DMS153 treated with DMSO at 0.1 percent for 48 hours (cell line): ENCODE results near the gene GLDC.
"Not testable (repeated sequence)": the region's sequence is repeated elsewhere in the genome, so short reads cannot be mapped to it uniquely, and the experiment has no call there.

Experiments used
- DNase-seq: peaks from one replicate; lab custom pipeline; 2025; ENCODE audit not compliant: unreplicated experiment; lab: John Stamatoyannopoulos, UW

GLDC gene

GRCh38 chr9:6645355-6646292 lies at the start of gene GLDC:
Gene GLDC, minus strand, starts transcription at chr9:6645729. Its CDS starts 230 bp downstream, at chr9:6645499.
- no peak for DNase-seq

GRCh38 chr9:6692881-6693361 lies 47.4 kb upstream of the GLDC start:
- no peak for DNase-seq

DNA sequence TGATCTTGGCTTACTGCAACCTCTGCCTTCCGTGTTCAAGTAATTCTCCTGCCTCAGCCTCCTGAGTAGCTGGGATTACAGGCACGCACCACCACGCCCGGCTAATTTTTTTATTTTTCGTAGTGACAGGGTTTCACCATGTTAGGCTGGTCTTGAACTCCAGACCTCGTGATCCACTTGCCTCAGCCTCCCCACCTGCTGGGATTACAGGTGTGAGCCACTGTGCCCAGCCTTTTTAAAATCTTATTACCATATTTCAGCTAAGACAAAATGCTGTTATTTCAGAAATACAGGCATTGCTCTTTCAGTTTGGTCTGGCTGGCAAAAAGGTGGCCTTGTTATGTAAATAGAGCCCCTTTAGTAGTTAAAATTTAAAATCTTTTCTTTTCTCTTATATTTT lies 46.9 kb upstream of the GLDC start:
- no peak for DNase-seq

DNA sequence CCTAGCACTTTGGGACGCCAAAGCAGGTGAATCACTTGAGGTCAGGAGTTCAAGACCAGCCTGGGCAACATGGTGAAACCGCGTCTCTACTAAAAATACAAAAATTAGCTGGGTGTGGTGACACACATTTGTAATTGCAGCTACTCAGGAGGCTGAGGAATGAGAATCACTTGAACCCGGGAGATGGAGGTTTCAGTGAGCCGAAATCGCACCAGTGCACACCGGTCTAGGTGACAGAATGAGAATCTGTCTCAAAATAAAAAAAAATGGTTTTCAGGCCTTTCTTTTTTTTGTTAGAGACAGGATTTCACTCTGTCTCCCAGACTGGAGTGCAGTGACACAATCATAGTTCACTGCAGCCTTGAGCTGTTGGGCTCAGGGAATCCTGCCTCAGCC lies 45.1 kb upstream of the GLDC start:
- not testable (repeated sequence) for DNase-seq

DNA sequence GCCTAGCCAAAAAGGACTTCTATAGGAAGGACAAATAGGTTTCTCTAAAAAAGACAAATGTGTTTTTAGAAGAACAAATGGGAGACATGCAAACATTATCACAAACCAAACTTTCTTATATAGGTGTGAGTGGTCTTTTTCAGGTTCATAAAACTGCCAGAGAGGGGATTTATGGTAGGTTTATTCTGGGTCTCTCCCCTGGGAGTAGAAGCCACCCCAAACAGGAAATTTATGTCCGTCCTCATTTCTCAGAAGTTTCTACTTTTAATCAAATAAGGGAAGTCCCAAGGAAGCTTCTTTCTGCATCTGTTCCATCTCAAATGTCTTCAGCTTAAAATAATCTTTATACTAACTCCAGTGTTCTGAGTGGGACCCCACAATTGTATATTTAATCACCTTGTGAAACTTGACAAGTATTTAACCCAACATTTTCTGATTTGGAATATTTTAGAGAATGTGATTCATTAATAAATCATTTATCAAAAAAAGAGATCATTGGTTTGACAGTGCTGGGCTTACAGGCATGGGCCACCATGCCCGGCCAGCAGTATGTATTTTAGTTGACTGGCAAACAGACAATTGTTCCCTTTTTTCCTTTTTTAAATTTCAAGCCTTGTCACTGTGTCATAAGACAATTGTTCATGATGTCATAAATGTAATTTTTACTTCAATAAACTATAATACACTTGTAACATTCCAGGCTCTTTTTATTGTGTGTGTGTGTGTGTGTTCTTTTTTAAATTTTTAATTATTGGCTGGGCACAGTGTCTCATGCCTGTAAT lies 44.6 kb upstream of the GLDC start:
- no peak for DNase-seq

DNA sequence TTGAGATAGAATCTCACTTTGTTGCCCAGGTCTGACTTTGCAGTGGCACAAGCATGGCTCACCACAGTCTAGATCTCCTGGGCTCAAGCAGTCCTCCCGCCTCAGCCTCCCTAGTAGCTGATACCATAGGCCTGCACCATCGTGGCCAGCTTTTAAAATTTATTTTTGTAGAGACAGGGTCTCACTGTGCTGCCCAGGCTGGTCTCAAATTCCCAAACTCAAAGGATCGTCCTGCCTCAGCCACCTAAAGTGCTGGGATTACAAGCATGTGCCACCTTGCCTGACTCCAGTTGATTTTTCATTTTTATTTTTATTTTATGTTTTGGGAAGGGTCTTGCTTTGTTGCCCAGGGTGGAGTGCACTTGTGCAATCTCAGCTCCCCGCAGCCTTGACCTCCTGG lies 41.7 kb upstream of the GLDC start:
- DNase-seq = no peak

GRCh38 chr9:6686396-6686795 lies 40.9 kb upstream of the GLDC start:
- DNase-seq = no peak

DNA sequence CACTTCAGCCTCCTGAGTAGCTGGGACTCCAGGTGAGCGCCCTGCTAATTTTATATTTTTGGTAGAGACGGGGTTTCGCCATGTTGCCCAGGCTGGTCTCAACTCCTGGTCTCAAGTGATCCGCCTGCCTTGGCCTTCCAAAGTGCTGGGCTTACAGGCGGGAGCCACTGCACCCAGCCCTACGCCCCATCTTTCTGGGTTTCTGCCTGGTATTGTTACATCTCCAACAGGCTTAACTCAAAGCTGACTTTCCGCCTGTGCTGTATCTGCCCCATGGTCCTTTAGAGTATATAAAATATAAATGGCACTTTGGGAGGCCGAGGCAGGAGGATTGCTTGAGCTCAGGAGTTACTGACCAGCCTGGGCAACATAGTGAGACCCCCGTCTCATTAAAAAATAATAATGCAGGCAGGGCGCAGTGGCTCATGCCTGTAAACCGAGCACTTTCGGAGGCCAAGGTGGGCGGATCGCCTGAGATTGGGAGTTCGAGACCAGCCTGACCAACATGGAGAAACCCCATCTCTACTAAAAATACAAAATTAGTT lies 36.5 kb upstream of the GLDC start:
- DNase-seq = no peak

DNA sequence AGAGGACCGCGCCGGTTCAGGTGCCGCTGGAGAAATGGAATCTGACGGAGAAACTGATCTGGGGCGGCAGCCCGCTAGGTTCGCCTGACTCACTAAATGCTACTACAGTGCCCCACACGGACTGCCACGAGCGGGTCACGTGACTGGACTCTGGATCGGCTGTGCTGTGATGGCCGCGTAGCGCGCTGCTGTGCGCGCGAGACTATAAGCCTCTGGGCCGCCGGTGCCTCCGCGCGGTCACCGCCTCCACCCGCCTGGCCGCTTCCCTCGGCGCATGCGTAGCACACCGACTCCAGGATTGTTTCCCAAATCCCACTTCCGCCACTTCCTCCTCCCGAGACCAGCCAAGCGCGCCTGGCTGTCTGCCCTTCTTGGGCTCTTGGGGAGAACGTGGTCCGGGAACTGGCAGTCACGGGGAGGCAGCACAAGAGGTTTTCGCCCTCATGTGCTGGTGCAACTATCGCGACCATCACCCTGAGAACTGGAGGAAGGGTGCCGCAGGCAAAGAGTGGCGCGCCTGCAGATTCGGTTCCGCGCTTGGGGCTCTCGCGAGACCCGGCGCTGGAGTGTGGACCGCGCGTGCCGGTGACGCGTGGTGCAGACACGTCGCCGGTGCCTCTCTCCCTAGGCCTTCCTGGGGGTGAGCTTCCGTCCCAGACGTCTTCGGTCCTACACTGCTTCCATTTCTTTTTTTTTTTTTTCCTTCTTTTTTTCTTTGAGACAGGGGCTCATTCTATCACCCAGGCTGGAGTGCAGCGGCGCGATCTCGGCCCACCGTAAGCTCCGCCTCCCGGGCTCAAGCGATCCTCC lies 35.8 kb upstream of the GLDC start:
- peak; percentile 96 for DNase-seq

- no peak for DNase-seq
These were observed 35.2 kb upstream of the GLDC start for GRCh38 chr9:6680797-6681146.

DNA sequence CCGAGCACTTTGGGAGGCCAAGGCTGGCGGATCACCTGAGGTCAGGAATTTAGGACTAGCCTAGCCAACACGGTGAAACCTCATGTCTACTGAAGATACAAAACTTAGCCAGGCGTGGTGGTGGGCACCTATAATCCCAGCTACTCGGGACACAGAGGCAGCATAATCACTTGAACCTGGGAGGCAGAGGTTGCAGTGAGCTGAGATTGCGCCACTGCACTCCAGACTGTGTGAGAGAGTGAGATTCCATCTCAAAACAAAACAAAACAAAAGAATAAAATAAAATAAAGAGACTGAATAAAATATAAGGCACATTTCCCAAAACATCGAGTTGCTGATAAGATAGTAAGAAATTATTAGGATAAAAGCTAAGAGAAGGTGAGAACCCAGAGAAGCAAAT lies 32.3 kb upstream of the GLDC start:
- no peak for DNase-seq

DNA sequence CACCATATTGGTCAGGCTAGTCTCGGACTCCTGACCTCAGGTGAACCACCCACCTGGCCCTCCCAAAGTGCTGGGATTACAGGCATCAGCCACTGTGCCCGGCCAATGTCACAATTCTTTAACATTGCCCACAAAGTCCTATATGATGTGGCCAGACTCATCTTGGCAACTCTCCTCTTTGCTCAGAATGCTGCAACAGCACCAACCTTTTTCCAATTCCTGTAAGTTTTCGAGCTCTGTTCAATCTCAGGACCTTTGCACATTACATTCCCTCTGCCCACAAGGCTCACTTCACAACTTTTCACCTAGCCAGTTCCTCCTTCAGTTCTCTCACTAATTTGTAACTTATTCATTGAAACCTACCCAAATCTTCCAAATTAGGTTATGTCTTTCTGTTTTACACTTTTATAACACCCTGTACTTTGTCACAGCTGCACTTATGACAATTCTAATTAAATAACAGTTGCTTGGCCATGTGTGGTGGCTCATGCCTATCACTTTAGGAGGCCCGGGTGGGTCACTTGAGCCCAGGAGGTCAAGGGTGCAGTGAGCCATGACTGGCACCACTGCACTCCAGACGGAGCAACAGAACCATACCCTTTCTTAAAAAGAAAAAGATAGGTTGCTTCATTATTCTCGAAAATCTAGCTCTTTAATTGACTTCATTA lies 30.9 kb upstream of the GLDC start:
- DNase-seq = no peak

GRCh38 chr9:6675268-6675667 lies 29.7 kb upstream of the GLDC start:
- DNase-seq = no peak

DNA sequence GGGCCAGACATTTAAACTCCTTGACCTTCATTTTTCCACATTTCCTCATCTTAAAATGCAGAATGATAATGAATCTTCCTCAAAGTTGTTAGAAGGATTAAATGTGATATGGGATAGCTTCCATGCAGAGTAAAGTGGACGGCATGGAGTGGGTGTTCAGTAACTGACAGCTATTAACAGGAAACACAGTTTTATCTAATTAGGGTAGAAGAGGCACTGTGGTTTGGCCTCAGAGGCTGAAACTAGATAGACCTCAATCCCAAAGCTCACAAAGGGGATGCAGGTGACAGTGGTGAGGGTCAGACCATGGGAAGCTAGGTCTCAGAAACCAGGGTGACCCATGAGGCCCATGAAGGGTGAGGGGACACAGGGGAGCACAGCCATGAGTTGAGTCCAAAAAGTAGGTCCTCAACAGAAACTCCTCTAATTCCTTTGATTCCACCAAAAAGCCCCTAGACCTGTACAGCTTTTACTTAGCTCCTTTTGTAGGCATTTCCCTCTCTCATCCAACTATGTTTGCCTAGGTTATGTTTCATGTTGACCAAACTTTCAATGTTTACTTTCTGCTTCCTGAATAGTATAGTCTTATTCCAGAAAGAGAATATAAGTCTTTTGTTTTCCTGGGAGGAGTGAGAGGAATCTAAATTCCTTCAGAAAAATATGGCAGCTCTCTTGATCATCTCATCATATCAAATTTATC lies 27.9 kb upstream of the GLDC start:
- no peak for DNase-seq

- DNase-seq = no peak
These were observed 26.6 kb upstream of the GLDC start for GRCh38 chr9:6672118-6672517.

GRCh38 chr9:6671416-6671815 lies 25.9 kb upstream of the GLDC start:
- DNase-seq = no peak

- DNase-seq = no peak
These were observed 24.4 kb upstream of the GLDC start for GRCh38 chr9:6669881-6670280.

GRCh38 chr9:6667633-6668280 lies 22.2 kb upstream of the GLDC start:
- DNase-seq = peak; percentile 16

DNA sequence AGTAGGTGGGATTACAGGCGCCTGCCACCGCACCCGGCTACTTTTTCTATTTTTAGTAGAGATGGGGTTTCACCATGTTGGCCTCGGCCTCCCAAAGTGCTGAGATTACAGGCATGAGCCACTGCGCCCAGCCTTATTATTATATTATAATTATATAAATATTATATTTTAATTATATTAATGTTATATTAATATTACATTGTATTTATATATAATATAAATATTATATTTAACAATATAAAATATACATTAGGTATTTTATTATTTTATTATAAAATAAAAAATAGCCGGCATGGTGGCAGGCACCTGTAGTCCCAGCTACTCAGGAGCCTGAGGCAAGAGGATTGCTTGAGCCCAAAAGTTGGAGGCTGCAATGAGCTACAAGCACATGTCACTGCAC lies 21.6 kb upstream of the GLDC start:
- DNase-seq = no peak
